ENCODE data around the gene EBI3.

GRCh38 chr19:4238831-4239230 lies 9.5 kb downstream of the EBI3 start:
- TF ChIP-seq EZH2 (IDR thresholded peaks at IDR 0.05) (no peak), POLR2AphosphoS5 (IDR thresholded peaks at IDR 0.05; ENCODE audit: borderline replicate concordance, low read depth, low read length) (no peak)

Measured in SK-N-MC (cell line).